Activated CD4-positive, alpha-beta T cell treated with anti-CD3 and anti-CD28 coated beads, Interleukin-2, Interleukin-6, amounts not matched to agents 100 ng/mL and 50 ng/mL, durations not matched to agents 16 hours and 8 hours (primary cell): ENCODE data around the gene ID2.
A peak's percentile ranks its signal among the peaks of the same experiment; 100 is the strongest.

Experiments used
- DNase-seq: peaks from one replicate; pipeline ENCODE4 v3.0.0-alpha.2; 2020

ID2 gene

GRCh38 chr2:8681786-8682692 lies at the start of gene ID2:
Gene ID2 (plus strand): TSS chr2:8682056. CDS start chr2:8682166, 110 bp downstream.
- peak; percentile 99 for DNase-seq

- no peak for DNase-seq
Measured at GRCh38 chr2:8632755-8633154, 49.1 kb upstream of the ID2 start.

GRCh38 chr2:8633186-8633734 lies 48.6 kb upstream of the ID2 start:
- DNase-seq = no peak

GRCh38 chr2:8633735-8634313 lies 48.0 kb upstream of the ID2 start:
- no peak for DNase-seq

- no peak for DNase-seq
Measured at GRCh38 chr2:8634466-8635172, 47.2 kb upstream of the ID2 start.

GRCh38 chr2:8636041-8636491 lies 45.8 kb upstream of the ID2 start:
- no peak for DNase-seq

GRCh38 chr2:8636721-8637636 lies 44.9 kb upstream of the ID2 start:
- DNase-seq = no peak

GRCh38 chr2:8638327-8638726 lies 43.5 kb upstream of the ID2 start:
- DNase-seq = no peak

- no peak for DNase-seq
Measured at GRCh38 chr2:8639122-8639635, 42.7 kb upstream of the ID2 start.

- DNase-seq = no peak
Measured at GRCh38 chr2:8640498-8640897, 41.4 kb upstream of the ID2 start.

GRCh38 chr2:8641301-8641965 lies 40.4 kb upstream of the ID2 start:
- no peak for DNase-seq

- DNase-seq = no peak
Measured at GRCh38 chr2:8642366-8643068, 39.3 kb upstream of the ID2 start.

GRCh38 chr2:8643250-8643995 lies 38.4 kb upstream of the ID2 start:
- no peak for DNase-seq

- no peak for DNase-seq
Measured at GRCh38 chr2:8643996-8644356, 37.9 kb upstream of the ID2 start.

GRCh38 chr2:8644605-8645175 lies 37.2 kb upstream of the ID2 start:
- peak; percentile 19 for DNase-seq

- DNase-seq = no peak
Measured at GRCh38 chr2:8645176-8645831, 36.6 kb upstream of the ID2 start.

GRCh38 chr2:8646731-8647461 lies 35.0 kb upstream of the ID2 start:
- DNase-seq = no peak

GRCh38 chr2:8647462-8647857 lies 34.4 kb upstream of the ID2 start:
- DNase-seq = no peak
